NCI-H2029 (cell line): ENCODE data around the gene WLS.
A peak's percentile ranks its signal among the peaks of the same experiment; 100 is the strongest.
"Not testable (repeated sequence)": the region's sequence is repeated elsewhere in the genome, so short reads cannot be mapped to it uniquely, and the experiment has no call there.

Experiments used
- DNase-seq: peaks from one replicate; lab custom pipeline; 2025; lab: John Stamatoyannopoulos, UW

Gene WLS

DNA sequence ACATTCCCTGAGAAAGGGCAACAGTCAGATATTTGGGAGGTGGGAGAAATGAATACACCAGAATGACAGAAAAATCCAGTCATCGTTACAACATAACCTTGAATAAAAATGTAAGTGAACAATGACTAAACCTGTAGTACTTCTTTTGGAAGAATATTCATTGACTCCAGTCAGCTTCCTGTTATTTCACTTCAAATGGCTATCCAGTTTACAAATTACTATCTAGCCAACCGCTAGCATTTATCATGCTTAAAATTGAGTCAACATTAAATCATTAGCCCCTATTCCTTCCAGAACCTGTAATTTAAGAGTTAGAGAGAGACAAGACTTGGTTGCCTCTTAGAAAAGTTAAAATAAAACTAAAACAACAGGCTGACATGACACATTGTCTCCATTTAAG, 33.6 kb downstream of the WLS start:
- DNase-seq: no peak

DNA sequence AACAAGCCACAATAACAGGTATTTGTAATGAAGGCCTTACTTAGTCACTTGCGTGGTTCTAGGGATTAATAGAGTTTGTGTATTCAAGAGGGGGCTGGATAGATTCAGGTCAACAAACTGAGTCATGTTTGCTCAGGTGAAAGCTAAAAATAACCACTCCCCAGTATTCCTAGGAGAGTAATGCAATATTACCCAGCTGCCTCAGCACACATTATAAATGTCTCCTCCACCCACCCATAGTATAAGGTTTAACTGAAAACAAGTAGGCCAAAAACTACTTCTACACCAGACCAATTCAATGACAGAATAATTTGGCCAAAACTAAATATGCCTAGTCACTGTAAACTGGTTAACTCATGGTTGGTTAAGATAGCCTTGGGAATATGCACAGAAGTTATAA, 34.4 kb downstream of the WLS start:
- DNase-seq: peak; percentile 91

DNA sequence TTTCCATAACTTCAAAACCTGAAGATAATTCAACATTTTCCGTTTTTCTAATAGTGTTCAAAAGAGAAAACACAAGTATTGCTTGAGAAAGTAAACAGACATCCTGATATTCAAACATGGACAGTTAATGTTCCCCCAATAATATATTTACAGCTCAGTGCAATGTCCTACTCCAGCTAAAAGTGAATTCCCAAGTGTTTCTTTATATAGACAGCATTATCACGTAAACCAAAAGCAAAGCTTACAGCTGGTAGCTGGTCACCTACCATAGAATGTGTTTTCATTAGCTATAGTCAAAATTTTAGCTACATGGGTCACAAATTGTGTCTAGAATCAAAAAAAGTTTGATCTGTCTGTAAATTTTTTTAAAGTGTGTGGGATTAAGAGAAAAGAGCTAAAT, 34.9 kb downstream of the WLS start:
- no peak for DNase-seq

DNA sequence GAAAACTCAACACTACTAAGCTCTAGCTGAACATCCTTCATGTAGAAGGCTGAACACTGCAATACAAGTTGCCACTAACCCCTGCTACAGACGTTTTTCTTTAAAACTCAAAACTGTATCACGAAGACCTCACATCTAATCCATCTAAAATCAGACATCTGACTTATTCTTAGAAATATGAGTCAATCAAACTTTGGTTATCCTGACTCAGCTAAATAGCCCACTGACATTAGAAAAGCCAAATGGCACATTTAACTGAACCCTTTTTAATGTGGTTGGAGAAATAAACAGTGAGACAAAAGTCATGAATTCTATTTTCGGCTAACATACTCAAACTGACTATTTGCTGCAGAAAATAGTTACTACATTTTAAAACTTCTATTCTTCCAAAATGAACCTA, 35.6 kb downstream of the WLS start:
- DNase-seq: no peak

DNA sequence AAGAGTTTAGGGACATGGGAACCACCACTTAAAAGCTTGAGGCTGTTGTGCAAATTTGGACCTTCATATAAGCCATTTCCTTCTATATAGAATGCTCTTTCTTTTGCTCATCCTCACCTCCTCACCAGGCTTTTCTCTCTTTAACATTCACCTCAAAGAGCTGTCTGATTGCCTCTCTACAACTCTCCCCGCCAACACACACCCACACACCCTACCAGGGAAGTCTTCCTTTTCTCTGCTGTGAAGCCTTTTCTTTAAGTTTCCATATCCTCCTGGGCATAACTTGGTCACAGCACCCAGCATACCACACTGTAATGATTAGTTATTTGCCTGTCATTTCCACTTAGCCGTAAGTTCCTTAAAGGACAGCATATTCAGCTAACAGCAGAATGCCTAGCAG, 40.6 kb downstream of the WLS start:
- no peak for DNase-seq

DNA sequence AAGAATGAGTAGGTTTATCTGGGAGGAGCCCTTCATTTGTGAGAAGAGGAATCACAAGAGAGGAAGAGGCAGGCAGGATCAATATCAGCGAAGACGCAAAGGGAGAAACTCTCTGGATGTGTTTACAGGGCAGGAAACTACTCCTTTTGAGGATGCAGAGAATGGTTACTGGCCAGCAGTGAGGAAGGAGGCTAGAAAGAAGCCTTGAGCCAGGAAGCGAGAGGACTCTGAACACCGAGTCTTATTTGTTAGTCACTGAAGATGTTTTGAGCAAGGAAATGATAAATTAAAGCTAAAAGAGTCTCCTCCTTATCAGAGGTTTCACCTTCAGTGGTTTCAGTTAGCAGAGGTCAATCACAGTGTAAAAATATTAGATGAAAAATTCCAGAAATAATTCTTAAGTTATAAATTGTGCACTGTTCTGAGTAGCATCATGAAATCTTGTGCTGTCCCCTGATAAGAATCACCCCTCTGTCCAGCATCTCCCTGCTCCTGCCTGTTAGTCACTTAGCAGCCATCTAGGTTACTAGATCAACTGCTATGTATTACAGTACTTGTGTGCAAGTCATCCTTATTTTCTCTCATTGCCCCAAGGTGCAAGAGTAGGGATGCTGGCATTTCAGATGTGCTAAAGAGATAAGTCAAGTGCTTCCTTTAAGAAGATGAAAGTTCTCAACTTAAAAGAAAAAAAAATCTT, 43.5 kb downstream of the WLS start:
- no peak for DNase-seq

DNA sequence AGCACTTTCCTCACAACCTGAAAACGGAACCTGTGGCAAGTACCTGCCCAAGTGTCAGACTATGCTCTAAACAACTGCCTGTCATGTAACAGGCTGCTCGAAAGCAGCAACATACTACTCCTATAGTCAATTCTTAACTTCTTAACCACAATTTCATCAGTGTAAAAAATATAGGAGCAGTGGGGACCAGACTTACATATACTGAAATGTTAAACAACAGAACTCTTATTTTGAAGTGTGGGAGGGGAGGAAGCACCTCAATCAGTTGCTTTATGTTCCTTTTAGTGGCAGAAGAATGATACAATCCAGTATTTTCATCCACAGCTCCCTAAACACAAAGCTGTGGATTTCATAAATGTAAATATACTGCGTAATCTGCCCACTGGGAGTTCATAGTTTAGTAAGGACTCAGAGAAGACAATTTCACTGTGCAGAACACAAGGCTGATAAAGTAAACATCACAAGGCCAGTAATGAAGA, 44.2 kb downstream of the WLS start:
- no peak for DNase-seq

DNA sequence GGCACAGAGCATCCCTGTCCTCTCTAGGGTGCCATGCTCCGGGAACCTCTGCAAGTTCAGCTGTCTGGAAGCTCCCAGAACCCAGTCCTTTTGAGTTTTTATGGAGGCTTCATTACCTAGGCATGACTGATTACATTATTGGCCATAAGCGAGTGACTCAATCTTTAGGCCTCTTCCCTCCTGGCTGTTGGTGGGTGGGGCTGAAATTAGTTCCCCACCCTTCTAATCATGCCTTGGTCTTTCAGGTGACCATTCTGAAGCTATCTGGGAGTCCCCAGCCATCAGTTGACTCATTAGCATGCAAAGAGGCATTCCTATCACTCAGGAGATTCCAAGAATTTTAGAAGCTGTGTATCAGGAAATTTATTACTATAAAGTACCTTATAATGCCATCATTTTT, 46.6 kb downstream of the WLS start:
- no peak for DNase-seq

DNA sequence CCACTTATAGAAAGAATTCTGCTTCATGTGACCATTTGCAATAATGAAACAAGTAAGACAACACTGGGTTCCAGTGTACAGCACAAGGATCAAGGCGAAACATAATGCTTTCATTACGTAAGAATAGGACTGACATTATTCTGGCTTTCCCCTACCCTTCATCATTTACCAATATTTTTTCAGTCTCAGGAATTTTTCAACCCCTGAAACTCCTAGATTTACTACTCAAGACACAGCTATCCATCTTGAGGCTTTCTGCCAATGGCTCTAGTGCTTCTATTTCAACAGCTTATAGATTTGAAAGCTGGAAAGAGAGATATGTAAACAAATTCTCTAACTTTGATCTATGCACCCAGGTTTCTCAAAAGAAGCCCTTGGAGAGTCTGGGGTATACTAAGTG, 48.4 kb downstream of the WLS start:
- DNase-seq: no peak

DNA sequence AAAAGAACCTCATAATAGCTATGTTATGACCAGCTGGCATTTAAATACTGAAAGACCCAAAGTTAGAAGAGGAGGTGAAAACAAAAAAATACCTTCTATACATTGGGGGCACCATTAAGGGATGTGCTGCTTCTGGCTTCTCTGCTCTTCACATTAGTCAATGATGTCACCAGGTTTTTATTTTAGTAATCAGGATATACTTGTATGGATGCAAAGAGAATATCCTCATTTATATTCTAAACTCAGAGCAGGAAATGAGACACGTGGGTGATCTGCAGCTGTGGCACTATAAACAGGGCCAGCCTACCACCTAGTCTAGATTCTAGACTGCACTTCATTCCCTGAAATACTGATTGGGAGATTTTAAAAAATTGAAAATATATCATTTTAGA, 51.2 kb downstream of the WLS start:
- DNase-seq: no peak

DNA sequence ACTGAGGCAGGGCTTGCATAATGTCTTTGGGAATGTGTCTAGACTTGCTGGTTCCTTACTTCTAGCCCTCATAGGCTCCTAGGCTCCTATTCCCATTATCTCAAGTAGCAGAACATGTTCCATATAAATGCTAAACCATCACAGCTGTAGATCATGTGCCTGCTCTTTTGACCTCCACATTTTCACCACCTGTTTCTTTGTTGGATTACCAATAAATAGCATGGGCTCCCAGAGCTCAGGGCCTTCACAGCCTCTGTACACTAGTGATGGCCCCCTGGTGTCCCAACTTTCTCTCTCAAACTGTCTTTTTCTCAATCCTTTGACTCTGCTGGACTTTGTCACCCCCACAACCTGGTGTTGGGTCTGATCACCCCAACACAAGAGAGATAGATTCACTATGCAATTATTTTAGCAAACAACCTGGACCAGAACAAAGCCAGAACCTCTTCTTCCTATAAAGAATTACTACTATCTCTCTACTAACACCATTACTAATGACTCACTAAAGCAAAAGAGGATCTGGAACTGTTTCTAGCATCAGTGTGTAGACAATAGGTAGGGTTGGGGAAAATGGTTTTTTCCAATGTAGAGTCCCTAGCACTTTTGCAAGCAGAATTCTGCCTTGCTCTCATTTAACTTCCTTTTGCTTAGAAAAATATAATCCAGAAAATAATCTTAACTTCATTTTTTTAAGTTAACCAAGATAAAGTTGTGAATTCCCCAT, 51.7 kb downstream of the WLS start:
- no peak for DNase-seq

DNA sequence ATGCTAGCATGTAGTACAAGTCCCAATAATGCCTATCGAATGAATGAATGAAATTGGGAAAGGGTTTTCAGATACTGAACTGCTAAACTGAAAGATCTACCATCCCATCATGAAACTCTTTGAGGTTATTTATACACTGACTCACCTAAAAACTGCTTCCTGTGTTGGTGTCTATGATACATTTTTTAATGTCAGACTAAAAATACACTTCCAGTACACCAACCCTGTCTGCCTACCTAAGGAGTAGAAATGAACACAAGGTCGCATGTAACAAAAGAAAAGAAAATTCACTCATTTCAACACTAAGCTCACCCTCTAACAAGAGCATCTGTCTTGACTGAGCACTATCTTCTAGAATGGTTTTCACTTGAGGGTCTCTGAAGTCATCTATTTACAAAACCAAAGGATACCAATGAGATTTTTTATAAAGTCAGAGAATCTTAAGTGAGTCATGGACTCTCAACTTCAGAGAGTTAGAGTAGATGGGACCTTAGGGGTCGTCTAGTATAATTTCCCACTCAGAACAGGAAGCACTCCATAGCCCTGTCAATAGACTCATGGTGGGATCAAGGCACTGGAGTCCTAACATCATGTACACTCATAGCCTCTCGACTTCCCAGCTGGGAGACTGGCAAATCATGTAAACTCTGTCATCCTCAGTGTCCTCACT, 53.4 kb downstream of the WLS start:
- DNase-seq: no peak

DNA sequence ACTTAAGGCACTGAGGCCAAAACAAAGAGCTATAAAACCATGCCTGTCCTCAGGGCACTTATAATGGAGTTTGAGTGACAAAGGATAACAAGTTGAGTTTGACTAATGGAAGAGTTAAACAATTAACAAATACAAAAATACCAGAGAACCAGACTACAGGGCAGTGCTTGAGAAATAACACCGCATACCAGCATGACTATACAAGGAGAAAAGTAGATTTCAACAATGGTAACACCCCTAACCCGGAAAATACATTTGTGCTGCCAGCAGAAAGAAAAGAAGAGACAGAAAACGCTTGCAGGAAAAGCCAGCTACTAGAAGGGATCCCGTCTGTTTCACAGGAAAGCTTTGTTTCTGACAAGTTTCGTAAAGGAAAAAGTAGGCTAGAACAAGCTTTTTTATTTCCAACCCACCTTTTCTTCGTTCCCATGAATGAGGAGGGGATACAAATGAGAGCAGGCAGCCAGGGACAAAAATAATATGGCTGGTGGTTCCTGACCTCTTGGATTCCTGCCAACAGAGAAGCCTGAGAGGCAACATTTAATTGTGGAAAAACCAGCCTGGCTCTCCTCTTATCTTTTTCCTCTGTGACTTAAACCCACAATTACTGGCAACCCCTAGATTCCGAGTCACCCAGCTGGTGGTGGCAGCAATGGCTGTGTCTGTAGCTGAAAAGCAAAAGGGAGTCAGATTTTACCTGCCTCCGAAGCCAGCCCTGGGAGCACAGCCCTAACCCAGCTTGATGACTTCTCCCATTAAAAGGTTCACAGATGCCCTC, 56.5 kb downstream of the WLS start:
- DNase-seq: peak; percentile 80

DNA sequence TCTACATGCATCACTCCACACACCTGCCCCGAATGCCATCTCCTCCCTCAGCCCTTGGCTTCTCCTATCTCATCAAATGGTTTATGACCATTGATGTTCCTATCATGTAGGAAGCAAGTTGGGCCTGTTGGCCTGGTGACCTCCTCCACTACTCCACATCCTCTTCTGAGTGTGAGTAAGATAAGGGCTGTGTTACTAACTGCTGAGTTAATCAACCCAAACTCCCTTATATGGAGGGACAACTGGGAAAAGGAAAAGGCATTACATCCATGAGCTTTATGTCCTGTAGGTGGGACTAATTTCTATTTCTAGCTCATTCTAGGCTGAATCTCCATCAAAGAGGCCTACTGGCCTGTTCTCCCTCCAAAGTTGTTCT, 57.6 kb downstream of the WLS start:
- DNase-seq: no peak

DNA sequence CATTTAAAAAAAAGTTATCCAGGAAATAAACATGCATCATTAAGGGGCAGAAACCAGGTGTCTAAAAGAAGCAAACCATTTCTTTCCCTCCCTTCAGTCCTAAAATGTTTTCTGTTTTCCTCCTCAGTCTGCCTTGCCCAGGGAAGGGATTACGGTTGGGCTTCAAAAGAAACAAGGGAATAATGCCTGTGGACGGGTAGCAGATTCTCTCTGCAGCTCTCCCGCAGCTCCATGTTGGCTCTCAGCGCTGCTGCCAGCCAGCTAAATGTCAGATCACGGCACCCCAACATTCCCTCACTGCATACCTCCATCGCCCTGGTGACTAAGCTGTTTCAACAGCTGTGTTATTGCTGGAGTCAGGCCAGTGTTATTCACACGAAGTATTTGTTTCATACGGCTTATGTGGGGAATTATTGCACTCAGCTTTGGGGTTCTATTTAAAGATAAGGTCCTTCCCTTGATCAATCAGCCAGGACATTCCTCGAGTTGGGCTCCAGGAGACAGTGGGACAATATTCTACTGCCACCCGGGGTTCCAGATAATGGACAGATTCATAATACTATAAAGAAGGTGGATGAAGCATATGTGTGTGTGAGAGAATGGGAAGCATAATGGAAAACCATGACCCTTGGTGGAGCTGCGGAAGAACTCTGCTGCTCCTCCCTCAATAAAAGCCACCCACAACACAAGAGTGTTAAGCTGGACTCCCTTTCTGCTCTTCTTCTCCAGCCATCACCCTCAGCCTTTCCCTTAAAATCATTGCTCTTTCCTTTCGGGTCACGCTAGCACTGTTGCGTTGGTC, 58.2 kb downstream of the WLS start:
- DNase-seq: peak; percentile 29

DNA sequence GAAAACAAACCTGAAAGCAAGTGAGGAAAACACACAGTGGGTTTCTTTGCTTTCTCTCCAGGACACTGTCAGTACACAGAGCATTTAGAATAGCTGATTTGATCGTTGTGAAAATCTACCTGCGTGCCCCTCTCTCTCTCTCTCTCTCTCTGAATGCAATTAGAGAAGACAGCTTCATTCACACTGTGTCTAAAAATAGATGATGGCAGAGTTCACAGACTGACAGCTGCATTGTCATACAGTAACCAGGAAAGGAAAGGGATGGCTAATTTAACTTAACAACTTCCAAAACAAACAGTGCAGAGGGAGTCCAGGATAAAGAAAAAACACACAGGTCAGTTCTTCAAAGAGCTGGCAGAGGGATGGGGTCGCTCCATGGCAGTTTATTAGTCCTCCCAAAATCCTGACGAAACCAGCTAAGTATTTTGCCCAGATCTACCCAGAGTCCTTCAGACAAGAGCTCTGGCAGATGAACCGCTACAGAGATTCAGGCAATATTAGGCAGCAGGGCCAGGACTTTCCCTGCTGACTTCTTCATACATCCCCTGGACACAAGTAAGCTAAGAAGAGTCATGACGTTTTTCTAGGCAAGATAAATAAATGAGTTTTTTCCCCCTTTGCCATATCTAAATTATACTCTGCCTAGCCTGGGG, 58.9 kb downstream of the WLS start:
- peak; percentile 65 for DNase-seq

DNA sequence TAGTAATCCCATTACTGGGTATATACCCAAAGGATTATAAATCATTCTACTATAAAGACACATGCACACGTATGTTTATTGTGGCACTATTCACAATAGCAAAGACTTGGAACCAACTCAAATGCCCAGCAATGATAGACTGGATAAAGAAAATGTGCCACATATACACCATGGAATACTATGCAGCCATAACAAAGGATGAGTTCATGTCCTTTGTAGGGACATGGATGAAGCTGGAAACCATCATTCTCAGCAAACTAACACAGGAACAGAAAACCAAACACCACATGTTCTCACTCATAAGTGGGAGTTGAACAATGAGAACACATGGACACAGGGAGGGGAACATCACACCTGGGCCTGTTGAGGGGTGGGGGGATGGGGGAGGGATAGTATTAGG, 60.5 kb downstream of the WLS start:
- DNase-seq: not testable (repeated sequence)

DNA sequence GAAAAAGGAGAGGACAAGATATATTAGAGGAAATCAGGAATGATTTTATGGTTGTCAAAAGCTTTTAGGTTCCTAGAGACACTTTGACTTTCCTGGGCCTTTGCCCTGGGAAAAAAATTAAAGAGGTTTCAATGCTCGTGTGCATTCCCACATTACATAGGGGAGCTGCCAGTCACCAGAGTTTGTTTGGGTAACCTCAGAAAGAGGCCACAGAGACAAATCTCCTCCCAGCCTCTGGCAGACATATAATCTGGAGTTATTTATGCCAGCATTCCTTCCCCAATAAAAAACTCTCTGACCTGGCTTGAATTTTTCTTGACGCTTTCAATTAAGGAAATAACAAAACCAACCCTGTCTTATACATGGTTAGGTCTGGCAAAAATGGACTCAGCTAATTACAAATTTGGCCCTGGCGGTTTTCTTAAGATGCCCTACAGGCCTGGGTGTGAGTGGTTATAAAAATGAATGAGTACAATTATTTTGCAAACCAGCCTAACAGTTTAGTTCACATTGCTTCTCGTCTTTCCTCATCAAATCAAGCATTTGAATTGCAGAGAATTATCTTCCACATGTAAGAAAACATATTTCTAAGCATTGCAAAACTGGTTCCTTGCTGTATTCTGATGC, 63.7 kb downstream of the WLS start:
- no peak for DNase-seq

DNA sequence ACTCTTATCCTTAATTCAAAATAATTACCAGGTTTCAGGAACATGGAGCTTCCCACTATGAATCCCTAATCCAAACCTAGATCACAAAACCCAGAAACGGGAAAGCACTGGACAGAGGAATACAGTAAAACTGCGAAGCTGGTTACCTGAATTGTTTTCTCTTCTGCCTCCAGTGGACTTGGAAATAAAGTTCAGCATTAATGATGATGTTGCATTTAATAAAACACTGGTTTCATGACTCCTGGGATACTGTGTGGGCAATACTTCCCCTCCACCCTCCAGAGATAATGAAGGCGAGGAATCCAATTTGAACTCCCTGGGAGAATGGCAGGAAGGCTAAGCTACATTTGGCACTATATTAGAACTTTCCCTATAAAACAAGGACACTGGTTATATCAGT, 65.1 kb downstream of the WLS start:
- no peak for DNase-seq

DNA sequence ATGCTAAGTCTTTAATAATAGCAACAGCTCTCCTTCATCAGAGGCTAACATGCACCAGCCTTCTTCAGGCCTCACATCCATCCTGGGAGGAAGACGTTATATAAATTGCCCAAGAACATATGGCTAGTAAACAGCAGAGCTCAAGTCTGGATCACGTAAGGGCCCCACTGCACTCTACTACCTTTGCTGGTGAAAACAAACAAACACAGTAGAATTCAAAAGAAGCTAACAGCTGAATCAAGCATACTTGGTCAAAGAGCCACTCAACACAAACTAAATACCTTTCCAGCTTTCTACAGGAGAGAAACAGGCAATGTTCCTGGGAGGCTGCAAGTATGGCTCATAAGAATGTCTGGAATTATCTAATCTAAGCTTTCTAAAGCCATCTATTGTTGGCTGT, 66.0 kb downstream of the WLS start:
- DNase-seq: no peak

DNA sequence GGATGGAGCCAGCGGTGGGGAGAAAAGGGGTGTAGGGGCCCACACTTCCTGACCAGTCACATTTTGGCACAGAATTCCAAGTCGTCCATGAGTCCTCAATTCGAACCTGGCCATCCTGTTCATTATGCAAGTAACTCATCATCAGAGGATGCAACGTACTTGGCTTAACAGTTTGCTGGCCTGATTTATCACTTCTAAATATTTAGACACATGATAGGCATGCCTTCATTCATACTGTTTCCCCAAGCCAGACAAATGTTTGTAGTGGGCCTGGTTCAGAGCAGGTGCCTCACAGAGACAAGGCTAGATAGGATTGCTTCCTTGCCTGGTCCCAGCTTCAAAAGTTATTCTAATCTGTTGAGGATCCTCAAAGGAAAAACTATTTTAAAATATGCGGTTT, 66.7 kb downstream of the WLS start:
- DNase-seq: no peak
